GOT3 (cell line): ENCODE results near the gene OR1J2.
"Not testable (repeated sequence)": the region's sequence is repeated elsewhere in the genome, so short reads cannot be mapped to it uniquely, and the experiment has no call there.

Source experiments
- DNase-seq: peaks from one replicate; lab custom pipeline; 2025; ENCODE audit warnings: mixed read lengths; lab: John Stamatoyannopoulos, UW

OR1J2 gene, protein sequence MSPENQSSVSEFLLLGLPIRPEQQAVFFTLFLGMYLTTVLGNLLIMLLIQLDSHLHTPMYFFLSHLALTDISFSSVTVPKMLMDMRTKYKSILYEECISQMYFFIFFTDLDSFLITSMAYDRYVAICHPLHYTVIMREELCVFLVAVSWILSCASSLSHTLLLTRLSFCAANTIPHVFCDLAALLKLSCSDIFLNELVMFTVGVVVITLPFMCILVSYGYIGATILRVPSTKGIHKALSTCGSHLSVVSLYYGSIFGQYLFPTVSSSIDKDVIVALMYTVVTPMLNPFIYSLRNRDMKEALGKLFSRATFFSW

DNA sequence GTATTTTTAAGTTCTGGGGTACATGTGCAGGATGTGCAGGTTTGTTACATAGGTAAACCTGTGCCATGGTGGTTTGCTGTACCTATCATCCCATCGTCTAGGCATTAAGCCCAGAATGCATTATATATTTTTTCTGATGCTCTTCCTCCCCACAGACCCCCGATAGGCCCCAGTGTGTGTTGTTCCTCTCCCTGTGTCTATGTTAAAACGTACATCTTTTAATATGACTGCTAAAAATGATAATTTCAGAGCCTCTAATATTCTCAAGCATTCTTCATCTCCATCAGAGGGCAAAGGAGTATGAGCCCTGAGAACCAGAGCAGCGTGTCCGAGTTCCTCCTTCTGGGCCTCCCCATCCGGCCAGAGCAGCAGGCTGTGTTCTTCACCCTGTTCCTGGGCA, at the start of gene OR1J2:
TSS of gene OR1J2 (plus strand) at position 301 of the 400 bp plus-strand sequence. CDS start at position 301, 0 bp downstream.
- DNase-seq = no peak

DNA sequence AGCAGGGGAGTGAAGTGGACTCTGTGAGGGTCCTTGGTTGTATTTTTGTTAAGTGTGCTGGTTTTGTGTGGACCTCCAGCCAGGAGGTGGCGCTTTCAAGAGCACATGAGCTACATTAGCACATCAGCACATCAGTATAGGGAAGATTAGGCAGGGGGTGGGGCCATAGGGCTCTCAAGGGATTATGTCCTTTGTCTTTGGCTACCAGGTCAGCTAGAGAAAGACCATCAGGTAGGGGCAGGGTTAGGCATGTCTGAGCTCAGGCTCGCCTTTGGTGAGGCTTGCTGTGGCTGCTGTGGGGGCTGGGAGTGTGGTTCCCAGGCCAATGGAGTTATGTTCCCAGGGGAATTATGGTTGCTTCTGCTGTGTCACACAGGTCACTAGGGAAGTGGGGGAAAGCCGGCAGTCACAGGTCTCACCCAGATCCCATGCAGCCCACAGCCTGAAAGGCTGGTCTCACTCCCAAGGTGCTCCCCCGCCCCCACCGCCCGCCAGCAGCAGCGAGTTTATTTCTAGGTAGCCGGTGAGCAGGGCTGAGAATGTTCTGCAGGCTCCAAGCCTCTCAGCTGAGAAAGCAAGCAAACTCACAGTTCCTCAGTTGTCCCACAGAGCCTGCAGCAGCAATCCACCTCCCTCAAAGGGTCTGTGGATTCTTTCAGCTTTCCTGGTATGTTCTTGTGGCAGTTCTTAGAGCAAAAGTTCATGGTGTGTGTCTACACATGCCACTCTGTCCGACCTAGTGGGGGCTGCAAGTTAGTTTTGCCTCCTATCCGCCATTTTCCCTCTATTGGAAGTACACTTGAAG, 46.6 kb upstream of the OR1J2 start:
- no peak for DNase-seq

DNA sequence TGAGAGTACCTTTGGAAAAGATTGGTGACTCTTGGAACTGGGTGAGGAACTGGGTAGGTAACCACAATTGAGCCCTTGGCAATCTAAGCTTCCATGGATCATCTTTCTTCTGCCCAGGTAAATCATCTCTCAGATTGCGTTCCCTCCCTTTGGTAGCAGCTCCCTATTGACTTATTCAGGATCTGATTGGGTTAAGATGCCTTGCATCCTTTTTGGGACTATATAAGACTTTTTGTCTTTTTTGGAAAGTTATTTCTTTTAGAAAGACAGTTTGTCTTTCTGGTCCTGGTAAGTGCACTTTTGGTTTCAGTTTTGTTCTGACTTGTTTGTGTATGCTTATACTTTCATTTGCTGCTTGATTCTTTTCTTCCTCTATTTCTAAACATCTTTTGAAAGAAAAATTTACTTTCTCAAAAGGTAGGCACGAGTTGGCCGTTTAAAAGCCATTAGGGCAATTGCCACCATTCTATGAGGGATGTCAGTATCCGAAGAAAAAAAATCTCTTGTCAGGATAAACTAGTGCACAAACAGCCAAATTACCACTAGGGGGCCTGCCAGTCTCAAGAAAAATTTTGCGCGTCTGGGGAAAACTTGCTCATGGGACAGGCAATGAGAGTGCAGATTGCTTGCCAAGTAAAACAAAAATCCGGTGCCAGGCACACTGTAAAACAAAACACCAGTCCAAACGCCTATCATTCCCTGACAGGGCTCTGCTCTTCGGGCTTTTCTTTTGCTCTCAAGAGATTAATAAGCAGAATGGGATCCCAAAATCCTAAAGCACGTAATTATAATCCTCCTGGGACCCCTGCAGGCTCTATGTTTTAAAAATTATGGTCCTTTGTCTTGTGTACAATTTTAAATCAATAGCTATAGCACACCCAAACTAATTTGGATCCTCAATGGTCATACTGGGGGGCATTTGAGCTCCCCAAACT, 45.7 kb upstream of the OR1J2 start:
- peak; percentile 30 for DNase-seq

DNA sequence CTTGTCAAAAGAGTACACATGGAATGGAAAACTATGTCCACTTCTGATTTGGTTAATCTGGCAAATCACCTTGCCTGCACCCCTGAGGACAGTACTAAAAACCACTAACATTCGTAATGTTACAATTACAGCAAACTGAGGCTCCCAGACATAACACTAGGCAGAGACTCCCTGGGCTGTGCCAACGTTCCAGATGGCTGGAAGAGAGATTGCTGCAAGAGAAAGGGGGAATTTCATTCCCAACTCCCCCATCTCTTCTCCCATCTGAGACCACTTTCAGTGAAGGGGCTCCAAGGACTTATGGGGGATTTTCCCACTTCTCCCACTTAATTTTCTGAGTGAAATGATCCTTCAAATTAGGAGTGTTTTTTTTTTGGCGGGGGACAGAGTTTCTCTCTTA, 44.1 kb upstream of the OR1J2 start:
- DNase-seq = no peak

DNA sequence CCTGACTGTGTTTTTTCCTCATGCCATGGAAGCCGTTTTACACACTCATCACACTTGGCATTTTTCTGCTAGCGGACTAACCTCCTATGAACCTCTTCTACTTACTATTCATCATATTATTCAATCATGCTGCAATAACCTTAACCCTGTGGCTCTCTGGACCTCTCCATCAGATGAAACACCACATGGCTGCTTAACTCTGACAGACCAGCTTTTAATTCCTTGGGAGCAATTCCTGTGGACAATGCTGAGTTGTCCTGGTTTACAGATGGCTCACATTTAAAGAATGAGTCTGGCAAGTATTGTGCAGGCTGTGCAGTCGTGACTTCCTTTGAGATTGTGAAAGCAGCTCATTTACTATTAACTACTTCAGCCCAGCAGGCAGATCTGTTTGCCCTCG, 41.9 kb upstream of the OR1J2 start:
- no peak for DNase-seq

DNA sequence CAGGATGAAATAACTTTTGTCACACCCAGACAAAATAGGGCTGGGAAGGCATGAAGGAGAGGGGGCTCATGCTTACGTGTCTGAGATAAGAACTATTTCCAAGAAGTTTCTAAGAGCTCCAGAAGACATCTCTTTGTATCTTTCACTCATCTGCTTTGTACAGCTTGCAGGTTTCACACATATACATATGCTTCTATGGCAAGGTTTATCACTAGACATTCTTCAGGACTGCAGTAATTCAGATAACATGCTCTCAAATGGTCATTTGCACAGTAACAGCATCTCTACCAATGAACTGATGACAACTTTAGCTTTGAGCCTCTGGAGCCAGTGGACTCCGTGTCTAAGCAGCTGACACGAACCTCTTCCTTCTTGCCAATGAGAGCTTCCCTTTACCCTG, 36.0 kb upstream of the OR1J2 start:
- no peak for DNase-seq

DNA sequence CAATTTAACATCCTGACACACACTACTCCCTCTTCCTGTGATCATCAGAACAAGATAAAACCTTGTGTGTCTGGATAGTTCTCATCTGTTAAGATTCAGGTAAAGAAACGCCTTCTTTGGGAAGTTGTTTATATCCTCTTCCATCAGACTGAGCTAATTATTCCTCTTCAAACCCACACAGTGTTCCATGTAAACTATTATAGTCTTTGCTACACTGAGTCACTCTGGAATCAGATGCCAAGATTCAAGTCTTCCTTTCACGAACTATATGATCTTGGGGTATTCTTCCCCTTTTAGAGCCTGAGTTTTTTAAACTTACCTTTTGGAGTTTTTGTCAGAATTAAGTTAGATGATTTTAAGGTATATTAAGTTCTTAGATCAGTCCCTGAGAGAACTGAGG, 34.9 kb upstream of the OR1J2 start:
- DNase-seq = no peak

DNA sequence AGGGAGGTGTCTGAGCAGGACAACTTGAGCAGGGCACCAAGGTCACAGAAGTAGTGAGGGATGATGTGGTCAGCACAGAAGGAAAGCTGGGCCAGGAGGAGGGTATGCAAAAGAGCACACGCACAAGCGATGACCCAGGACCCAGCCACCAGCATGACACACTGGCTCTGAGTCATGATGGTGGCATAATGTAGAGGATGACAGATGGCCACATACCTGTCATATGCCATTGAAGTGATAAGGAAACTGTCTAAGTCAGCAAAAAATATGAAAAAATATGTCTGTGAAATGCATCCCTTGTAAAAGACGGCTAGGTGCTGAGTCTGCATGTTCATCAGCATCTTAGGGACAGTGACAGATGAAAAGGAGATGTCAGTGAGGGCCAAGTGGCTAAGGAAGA, 33.3 kb upstream of the OR1J2 start:
- DNase-seq = no peak

DNA sequence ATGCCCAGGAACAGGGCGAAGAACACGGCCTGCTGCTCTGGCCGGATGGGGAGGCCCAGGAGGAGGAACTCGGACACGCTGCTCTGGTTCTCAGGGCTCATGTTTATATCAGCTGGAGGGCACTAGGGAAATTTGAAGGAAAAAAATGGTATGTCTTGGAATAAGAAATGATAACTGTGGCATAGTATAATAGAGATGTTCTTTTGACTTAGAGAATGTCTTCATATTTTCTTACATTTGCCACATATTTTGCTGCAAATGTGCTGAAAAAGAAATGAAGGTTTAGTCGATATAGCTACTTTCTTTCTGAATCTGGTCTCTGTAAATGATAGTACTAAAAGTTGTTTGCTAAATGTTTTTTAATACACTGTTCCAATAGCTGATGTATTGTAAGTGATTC, 32.8 kb upstream of the OR1J2 start, which contains the start of gene OR1J1:
TSS of gene OR1J1 (minus strand) at position 101 of the 400 bp plus-strand sequence. CDS start at position 101, 0 bp downstream.
- no peak for DNase-seq

DNA sequence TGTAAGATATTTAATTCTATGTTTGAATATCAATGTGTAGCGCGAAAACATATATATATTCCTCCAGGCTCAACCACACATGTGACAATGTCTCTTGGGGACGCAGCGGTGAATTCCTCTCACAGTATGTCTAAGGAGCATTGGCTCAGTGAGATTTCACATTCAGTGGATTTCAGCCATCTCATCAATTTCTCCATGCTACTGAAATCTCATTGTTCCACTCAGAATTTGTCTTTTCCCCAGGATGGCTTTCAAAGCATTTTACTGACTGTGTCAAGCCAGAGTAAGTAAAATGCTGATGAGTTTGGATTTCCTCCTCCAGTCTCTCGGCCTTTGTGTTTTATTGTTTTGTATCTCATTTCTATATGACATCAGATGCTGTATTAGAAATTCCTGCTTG, 31.5 kb upstream of the OR1J2 start:
- no peak for DNase-seq

DNA sequence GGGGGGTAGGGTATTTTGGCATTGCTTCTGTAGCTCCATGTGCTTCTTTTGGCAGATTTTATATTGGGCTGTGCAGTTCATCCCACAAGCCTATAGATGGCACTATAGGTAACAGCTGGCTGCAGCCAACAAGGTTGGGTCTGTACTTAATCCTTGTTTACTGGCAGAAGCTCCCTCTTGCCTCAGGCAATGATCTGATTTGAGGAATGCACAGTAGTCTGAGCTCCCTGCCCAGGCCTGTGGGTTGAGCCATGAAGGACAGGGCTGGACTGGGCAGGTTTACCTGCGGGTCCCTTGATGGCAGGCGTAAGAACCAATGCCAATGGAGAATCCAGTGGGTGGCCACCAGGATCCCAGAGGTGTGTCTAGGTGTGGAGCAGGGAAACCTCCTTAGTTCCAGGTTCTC, 11.7 kb upstream of the OR1J2 start:
- DNase-seq = no peak

DNA sequence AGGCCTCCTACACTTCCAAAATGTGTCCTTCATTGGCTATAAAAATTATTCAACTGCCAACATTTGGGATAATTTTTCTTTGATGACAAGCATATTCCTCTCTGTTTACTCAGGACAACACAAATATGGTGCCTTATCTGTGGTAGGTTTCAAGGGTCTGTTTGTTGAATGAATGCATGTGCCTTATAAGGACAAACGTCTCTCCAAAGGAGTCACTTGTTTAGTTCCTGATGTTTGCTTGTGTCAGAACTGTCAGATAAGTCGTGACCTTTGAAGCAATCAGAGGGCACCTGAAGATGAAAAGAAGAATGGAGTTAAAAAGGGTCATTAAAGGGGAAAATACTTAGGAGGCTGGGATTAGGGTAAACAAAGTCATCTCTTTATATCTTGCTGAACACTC, 3.6 kb upstream of the OR1J2 start:
- no peak for DNase-seq

DNA sequence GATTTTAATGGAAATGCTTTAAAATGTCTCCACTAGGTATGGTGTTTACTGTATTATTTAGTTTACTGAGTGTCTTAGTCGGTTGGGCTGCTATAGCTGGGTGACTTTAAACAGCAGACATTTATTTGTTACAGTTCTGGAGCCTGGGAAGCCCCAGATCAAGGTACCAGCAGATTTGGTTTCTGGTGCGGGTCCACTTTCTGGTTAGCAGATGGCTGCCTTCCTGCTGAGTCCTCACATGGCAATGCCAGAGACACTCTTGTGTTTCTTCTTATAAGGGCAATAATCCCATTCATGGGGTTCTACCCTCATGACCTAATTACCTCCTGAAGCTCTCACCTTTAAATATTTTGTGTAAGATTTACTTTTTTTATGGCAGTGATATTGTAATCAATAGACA, 7.6 kb downstream of the OR1J2 start:
- no peak for DNase-seq

DNA sequence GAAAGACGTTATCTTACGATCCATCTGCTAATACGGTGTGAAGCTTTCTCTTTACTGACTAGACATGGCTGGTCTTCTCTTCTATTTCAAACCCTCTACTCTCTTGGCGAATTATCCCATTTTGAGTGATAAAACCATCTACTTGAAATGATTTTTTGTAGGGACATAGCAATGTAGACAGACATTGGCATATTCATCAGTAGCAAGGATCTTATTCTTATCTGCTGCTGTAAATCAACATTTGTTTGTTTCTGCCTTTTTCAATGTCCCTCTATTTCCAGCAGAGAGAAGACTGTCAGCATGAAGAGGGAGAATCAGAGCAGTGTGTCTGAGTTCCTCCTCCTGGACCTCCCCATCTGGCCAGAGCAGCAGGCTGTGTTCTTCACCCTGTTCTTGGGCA, 8.2 kb downstream of the OR1J2 start, which contains the start of gene OR1J4:
TSS of gene OR1J4 (plus strand) at position 301 of the 400 bp plus-strand sequence. CDS start at position 301, 0 bp downstream.
- DNase-seq = no peak

DNA sequence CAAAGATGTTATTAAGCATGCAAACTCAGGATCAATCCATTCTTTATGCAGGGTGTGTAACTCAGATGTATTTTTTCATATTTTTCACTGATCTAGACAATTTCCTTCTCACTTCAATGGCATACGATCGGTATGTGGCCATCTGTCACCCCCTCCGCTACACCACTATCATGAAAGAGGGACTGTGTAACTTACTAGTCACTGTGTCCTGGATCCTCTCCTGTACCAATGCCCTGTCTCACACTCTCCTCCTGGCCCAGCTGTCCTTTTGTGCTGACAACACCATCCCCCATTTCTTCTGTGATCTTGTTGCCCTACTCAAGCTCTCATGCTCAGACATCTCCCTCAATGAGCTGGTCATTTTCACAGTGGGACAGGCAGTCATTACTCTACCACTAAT, 8.8 kb downstream of the OR1J2 start:
- no peak for DNase-seq

DNA sequence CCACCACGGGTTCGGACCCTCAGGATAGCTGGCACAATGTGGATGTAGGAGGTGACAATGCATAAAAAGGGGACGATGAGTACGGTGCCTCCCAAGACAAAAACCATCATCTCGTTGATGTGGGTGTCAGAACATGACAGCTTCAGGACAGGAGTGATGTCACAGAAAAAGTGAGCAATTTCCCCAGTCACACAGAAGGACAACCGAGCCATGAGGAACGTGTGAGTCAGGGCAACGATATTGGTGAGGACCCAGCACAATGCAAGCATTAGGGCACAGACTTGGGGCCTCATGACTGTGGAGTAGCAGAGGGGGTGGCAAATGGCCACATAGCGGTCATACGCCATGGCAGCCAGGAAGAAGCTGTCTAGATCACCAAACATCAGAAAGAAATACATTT, 16.0 kb downstream of the OR1J2 start:
- no peak for DNase-seq

DNA sequence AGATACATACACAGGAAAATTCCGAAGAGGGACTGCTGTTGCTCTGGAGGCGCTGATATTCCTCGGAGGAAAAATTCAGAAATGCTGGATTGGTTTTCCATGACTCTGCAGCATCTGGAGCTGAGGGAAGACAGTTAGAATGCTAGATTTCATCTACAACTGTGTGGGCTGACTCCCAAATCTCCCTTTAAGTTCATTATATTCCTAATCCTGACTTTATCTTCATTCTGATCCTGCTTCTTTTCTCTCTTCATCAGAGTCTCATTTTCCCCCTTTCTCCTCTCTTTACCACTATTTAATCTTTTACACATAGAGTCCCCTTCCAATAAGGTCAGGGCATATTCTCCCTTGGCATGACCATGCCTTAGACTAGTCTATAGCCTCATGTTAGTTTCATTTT, 16.6 kb downstream of the OR1J2 start, which contains the start of gene OR1N1:
TSS of gene OR1N1 (minus strand) at position 101 of the 400 bp plus-strand sequence. CDS start at position 101, 0 bp downstream.
- no peak for DNase-seq

DNA sequence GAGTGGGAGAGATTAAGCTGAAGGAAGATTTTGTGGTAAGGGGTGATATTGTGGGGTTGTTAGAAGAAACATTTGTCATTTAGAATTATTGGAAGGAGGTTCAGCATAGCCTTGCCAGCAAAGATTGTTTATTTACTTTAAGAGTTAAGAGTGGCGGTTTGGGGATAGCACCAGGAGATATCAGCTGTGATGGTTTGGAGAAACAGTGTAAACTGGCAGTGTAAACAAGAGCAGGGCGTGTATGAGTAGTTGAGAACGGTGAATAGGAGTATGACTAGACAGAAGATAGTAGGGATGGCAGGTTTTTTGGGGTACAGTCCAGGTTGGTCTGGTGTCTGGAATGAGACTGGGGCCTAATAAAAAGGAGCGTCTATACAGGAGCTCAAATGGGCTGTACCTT, 20.6 kb downstream of the OR1J2 start:
- DNase-seq = not testable (repeated sequence)

DNA sequence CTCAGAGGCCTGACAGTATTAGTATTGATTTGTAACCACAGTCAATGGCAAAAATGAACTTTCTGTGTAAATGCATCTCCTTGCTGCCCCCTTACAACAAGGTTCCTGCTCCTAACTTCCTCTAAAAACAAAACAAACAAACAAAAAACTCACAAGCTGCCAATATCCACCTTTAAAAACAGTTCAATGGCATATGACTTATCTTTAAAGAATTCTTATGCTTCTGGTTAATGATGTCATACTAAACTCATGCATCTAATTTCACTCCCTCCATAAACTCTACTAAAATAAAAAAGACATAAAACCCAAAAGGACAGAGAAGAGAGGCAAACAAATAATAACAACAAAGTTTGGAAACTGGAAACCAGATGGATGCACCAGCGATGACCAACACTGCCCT, 25.5 kb downstream of the OR1J2 start:
- no peak for DNase-seq

DNA sequence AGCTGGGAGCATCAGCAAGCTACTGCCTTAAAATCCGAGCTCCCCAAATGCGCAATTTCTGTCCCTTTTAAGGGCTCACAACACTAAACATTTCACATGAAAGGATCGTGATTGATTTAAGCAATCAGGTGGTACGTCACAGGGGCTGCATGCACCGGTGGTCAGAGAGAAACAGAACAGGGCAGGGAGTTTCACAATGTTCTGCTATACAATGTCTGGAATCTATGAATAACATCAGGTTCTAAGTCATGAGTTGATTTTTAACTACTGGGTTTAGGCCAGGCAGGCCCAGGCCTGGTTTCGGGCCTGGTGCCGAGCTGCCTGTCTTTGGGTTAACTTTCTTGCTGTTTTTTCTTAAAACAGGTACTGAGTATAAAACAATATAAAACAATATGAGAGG, 26.5 kb downstream of the OR1J2 start:
- DNase-seq = not testable (repeated sequence)

DNA sequence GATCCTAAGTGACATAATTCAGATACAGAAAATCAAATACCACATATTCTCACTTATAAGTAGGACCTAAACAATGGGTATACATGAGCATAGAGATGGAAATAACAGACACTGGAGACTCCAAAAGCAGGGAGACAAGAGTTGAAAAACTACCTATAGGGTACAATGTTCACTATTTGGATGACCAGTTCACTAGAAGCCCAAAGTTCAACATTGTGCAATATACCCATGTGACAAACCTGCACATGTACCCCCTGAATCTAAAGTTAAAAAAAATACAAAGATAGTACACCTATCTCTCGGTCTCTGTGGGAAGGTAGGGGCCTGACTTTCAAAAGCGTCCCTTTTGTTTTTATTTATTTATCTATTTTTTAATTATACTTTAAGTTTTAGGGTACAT, 28.2 kb downstream of the OR1J2 start:
- DNase-seq = no peak

DNA sequence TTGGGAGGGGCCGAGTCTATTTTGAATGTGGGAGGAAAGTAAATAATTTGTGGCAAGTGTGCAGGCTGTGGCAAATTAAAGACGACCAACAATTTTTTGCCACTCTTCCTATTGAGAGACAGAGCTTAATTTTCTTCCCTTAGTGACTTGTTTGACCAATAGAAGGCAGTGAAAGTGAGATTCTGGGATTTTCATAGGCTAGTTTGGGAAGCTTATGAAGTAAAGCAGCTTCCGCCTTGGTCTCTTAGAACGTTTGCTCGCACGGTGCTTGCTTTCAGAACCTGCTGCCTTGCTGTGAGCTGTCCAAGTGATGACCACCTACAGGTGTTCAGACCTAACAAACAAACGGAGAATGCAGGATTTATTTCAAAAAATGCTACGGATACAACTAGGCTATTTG, 35.6 kb downstream of the OR1J2 start:
- DNase-seq = no peak
